GM21367 (cell line): ENCODE results near the gene TRIM24.
A peak's percentile ranks its signal among the peaks of the same experiment; 100 is the strongest.
"Not testable (repeated sequence)": the region's sequence is repeated elsewhere in the genome, so short reads cannot be mapped to it uniquely, and the experiment has no call there.

ENCODE experiments used
- ATAC-seq: cut with Tn5 transposase; IDR thresholded peaks from one replicate; pipeline ENCODE4 v1.9.1; 2021; ENCODE audit not compliant: unreplicated experiment

TRIM24 gene

DNA sequence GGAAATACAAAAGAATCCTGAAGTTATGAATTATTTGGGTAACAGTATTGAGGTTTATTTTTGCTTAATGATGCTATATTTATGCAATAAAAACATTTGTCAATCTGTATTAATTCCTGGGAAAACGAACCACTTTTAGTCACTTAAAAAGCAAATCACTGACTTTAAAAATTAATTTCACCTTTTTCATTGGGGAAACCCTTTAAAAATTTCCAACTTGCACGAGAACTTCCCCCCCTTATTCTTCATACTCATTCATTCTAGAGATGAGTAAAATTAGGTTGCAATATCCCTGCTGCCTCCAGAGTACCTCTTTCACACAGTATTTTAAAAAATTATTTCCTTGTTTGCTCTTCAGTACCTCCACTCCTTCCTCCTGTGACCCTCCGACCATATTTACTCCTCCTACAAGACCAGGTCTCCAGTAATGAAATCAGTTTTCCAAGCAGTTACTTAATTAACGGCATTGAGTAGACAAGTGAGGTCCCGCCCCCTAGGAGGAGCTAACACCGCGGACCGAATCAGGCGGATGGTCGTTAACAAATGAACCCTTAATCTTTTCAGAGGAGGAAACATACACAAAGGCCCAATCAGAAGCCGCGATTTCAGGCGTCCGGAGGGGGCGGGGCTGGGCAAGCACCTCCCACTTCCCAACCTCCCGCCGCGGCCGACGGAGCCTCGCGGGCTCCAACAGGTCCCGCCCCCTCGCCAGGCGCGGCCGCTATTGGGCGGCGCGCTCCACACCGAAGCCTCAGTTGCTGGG is 465 bp upstream of the TRIM24 start:
- ATAC-seq, result peak; percentile 85

DNA sequence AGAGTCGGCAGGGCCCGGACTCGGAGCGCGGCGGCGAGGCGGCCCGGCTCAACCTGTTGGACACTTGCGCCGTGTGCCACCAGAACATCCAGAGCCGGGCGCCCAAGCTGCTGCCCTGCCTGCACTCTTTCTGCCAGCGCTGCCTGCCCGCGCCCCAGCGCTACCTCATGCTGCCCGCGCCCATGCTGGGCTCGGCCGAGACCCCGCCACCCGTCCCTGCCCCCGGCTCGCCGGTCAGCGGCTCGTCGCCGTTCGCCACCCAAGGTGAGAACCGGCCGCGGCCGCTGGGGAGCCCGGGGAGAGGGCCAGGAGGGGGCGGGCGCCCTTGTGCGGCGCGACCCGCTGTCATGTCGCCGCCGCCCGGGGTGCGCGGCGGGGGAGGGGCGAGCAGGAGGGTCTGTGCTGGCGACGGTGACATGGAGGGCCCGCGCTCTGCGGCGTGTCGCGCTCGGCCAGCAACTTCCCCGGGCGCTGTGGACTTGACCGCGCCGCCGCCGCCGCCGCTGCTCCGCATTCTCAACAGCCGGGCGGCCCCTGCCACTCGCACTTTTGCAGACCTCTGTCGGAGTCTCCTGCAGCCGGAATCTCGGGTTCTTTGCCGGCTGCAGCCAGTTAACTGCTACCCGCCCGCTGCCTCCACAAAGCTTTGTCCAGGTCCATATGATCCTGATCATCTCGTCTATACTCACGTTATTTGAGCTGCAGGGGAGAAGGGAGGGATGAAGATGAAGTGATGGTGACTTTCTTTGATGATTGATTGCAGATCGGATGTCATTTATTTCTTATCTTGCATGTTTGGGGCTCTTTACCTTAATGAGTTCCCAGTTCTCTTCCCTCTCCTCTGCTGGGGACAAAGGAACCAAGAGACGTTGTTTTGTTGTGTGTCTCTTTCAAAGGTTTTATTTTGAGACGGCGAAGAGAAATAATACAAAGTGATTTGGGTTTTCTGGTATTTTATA is 869 bp downstream of the TRIM24 start:
- ATAC-seq, result peak; percentile 23

DNA sequence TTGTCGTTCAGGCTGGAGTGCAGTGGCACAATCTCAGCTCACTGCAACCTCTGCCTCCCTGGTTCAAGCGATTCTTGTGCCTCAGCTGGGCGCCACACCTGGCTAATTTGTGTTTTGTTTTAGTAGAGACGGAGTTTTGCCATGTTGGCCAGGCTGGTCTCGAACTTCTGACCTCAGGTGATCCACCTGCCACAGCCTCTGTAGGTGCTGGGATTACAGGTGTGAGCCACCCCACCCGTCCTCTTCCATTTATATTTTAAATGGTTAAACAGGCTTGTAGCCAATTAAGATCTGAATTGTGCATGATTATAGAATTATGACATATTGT is 3.2 kb downstream of the TRIM24 start:
- not testable (repeated sequence) for ATAC-seq

DNA sequence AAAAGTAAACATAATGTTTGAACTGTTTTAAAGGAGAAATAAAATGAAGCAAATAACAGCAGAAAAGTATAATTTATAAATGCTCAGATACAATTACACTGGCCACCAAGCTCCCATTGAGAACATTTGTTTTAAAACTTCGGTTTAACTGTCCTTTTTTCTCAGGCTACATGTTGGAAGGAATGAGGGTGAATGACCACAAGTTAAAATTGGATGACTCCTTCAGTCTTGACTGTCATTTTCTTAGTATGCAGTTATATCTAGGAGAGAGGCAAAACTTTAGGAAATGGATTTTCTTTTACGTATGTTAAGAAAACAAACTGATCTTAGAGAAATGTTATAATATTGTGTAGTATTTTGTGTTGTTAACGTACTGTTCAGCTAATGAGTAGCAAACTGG is 5.0 kb downstream of the TRIM24 start:
- ATAC-seq, result no peak

DNA sequence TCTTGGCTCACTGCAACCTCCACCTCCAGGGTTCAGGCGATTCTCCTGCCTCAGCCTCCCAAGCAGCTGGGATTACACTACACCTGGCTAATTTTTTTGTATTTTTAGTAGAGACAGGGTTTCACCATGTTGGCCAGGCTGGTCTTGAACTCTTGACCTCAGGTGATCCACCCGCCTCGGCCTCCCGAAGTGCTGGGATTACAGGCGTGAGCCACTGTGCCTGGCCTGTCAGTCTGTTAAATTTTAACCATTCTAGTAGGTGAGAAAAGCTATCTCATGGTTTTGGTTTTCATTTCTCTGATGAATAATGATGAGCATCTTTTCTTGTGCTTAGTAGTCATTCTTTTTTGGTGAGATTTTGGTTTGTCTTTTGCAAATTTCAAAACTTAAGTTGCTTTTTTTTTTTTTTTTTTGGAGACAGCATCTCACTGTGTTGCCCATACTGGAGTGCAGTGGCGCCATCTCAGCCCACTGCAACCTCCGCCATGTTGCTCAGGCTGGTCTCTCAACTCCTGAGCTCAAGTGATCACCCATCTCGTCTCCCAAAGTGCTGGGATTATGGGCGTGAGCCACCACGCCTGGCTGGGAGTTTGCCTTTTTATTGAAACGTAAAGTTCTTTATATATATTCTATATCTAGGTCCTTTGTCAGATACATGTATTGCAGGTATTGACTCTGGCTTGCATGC is 6.2 kb downstream of the TRIM24 start:
- peak; percentile 59 for ATAC-seq

DNA sequence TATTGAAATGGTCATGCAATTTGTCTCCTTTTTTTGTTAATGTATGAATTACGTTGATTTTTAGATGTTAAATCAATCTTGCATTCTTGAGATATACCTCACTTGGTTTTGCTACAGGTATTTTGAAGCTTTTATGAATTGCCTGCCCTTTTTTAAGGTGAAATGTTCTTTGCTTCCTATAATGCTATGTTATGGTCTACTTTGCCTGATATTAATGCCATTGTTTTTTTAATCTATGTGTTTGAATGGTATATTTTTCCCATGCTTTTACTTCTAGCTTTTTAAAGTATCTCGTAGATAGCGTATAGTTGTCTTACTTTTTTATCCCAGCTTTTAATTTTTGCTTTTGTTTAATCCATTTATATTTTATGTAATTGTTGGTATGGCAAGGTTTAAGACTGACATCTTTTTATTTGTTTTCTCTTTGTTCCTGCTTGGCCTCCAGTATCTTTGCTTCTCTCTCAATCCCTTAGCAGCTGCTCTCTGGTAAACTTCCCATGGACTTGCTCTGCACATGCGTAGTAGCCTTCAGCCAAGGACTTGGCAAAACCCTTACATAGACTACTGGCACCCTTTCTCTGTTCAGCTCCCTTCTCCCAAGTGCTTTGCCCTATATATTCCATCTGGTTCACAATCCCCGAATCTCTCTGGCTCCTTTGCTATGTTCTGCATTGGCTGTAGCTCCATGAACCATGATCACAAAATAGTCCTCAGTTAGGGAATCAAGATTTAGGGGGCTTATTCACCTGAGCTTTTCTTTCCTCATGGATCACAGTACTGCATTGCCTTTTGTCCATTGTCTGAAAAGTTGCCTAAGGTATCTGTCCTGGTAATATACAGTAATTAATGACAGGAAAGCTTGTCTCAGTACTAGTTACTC is 8.4 kb downstream of the TRIM24 start:
- no peak for ATAC-seq

DNA sequence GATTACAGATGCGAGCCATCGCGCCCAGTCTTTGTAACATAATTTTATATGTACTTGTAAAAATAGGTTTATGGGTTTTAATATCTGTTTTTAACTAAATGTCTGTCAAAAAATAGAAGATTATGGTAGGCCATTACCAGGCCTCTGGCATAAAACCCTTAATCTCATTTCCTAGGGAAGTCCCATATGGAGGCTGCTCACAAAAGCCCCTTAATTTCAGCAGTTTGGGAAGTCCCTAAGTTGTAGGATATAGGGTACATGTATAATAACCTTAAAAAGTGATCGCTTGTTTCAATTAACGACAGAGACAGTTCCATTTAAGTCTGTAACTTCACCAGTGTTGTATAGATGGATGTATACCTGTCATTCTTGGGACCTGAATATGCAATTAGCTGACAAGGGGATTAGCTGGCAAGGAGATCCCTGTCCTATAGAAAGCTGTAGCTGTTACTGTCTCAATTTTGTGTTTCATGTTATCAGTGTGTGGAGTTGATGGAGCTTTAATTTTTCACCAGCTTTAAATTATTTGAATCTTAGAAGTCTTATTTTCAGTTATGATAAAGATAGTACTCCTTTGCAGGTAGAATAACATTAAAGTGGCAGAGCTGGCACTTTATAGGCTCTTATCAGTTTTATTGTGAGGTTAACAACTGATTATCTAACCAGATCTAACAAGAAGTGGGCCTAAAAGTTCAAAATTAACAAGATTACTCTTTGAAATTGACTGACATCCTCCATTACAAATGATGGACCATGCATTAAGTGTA is 10.5 kb downstream of the TRIM24 start:
- no peak for ATAC-seq

DNA sequence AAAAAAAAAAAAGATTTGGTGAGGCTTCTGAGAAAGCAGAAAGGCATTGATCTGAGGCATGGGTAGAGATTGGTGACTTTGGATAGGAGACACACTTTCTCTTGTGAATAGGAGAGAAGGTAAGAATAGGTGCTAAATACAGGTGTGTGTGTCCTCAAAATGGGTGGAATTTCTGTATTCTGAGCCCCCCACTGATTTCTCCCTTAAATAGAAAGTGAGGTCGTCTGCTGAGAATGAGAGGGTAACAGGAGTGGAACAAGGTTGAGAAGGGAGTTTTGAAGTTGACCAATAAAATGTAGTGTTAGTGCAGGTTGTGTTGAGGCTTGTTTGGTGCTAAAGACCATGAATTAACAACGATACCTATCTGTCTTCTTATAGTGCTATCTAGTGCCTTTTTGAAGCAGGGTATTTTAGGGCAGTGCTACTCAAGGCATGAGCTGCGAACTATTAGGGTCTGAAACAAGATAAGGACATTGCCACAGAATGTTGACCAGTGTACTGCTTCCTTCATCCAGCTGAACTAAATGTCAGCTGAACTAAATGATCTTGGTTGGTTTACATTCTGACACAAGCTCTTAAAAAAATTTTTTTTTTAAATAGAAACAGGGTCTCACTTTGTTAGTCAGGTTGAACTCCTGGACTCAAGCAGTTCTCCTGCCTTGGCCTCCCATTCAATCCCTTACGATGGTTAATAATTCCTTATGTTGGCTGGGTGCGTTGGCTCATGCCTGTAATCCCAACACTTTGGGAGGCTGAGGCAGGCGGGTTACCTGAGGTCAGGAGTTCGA is 12.4 kb downstream of the TRIM24 start:
- no peak for ATAC-seq

DNA sequence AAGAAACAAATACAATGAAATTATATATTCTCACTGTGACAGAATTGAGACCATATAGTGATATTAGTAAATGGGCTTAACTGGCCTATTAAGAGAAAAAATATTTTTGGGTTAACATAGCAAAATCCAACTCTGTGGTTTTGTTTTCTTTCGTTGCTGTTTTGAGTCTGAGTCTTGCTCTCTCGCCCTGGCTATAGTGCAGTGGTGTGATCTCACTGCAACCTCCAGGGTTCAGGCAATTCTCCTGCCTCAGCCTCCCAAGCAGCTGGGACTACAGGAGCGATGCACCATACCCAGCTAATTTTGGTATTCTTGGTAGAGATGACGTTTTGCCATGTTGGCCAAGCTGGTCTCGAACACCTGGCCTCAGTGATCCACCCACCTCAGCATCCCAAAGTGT is 15.3 kb downstream of the TRIM24 start:
- ATAC-seq, result no peak

DNA sequence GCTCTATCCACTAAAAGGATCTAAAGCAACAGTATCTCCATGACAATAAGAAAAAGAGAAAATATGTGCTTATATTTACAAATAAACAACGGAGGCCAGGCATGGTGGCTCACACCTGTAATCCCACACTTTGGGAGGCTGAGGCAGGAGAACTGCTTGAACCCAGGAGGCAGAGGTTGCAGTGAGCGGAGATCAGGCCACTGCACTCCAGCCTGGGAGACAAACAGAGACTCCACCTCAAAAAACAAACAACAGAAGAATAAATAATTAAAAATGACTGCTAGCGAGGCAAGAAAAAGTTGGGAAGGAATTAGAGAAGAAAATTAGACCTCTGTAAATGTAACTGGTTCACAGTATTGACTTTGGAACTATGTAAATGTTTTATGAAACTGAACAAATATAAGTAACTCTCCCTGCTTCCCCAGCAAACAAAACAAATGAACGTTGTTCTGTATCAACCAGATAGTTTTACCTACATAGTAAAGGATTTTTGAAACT is 17.1 kb downstream of the TRIM24 start:
- no peak for ATAC-seq

DNA sequence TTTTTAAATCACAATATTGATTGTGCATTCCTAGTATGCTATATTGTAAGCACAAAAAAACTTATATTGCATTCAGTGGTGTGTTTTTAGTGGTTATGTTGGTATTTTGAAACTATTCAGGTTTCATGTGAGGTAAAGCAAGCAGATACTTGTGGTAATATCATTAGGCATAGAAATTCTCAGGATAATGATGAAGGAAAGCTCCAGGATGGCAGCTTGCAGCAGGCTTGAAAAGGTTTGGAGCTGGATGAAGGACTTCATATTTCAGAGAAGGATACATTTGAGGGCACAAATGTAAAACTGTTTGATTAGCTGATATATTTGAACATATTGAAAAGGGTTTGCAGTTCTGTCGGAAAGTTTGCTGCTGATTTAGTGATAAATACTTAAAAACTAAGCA is 17.5 kb downstream of the TRIM24 start:
- no peak for ATAC-seq

DNA sequence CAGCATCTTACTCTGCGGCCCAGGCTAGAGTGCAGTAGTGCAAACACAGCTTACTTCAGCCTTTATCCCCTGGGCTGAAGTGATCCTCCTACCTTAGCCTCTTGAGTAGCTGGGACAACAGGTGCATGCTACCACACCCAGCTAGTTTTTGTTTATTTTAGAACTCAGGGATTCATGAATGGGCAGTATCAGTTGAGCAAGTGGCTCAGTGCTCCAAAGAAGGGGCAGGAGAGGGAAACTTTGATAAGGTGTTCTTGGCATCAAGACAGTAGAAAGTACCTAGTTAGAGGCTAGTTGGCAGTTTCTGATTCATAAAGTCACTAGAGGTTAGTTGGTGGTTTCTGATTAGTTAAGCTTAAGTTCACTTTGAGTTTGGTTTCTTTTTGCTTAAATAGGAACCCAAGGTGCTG is 18.4 kb downstream of the TRIM24 start:
- ATAC-seq, result no peak

DNA sequence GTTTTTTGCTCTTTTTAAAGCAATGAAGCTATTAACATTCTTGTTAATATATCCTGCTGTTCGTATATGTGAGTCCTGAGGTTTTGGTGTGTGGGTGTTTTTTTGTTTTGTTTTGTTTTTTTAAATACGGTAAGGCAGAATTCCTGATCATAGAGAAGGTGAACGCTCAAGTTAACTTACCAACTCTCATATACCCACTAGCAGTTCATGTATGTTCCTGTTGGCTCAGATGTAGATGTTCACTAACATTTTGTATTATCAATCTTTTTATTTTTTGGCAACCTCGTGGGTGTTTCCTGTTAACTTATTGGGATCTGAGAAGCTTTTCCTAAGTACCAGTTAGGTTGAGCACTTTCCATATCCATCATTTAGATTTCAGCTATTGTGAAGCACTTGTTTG is 20.5 kb downstream of the TRIM24 start:
- no peak for ATAC-seq

DNA sequence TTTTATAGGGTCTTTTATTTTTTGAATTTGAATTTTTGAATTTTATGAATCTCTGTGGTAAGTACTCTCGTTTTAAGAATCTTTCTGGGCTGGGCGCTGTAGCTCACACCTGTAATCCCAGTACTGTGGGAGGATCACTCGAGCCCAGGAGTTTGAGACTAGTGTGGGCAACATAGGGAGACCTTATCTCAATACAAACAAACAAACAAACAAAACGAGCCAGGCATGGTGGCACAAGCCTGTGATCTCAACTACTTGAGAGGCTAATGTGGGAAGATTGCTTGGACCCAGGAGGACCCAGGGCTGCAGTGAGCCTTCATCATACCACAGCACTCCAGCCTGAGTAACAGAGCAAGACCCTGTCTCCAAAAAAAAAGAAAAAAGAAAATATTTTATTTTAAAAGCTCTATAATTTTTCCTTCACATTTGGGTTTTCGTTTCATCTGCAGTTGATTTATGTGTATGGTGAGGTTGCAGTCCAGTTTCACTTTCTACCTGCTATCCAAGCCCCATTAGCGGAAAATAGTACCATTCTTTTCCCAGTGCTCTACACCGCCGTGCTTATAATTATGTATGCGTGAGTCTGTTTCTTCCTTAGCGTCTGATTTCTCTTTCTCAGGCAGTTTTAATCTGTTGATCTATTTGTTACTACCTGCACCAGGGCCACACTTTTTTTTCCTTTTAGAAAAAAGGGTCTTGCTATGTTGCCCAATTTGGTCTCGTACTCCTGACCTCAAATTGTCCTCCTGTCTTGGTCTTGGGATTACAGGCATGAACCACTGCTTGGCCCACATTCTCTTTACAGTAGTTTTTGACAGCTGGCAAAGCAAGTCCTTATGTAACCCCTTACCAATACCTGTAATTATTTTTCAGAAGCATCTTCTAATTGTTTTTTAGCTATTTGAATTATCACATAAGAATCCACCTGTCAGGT is 21.7 kb downstream of the TRIM24 start:
- no peak for ATAC-seq

DNA sequence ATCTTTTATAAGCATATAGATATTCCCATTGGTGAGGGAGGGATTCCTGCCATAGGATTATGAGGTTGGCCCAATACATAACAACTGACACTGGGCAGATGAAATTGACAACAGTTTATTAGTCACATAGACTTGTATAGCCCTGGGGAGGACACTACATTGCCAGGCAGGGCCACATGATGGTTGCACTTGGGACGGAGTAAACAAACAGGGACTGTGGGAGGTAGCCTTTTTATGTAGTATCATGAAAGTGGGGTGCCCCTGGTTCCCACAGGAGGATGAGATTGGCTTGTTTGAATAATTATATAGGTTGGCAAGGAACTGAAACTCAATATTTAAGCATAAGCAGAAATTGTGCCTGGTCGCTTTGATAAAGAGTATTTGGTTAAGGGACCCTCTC is 23.5 kb downstream of the TRIM24 start:
- no peak for ATAC-seq

DNA sequence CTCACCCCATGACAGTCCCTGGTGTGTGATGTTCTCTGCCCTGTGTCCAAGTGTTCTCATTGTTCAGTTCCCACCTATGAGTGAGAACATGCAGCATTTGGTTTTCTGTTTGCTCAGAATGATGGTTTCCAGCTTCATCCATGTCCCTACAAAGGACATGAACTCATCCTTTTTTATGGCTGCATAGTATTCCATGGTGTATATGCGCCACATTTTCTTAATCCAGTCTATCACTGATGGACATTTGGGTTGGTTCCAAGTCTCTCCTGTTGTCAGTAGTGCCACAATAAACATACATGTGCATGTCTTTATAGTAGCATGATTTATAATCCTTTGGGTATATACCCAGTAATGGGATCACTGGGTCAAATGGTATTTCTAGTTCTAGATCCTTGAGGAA is 25.4 kb downstream of the TRIM24 start:
- ATAC-seq, result not testable (repeated sequence)

DNA sequence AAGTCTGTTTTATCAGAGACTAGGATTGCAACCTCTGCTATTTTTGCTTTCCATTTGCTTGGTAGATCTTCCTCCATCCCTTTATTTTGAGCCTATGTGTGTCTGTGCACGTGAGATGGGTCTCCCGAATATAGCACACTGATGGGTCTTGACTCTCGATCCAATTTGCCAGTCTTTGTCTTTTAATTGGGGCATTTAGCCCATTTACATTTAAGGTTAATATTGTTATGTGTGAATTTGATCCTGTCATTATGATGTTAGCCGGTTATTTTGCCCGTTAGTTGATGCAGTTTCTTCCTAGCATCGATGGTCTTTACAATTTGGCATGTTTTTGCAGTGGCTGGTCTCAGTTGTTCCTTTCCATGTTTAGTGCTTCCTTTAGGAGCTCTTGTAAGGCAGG is 29.1 kb downstream of the TRIM24 start:
- not testable (repeated sequence) for ATAC-seq
